Measurements from ENCODE around the gene VAPA.

Gene VAPA

DNA sequence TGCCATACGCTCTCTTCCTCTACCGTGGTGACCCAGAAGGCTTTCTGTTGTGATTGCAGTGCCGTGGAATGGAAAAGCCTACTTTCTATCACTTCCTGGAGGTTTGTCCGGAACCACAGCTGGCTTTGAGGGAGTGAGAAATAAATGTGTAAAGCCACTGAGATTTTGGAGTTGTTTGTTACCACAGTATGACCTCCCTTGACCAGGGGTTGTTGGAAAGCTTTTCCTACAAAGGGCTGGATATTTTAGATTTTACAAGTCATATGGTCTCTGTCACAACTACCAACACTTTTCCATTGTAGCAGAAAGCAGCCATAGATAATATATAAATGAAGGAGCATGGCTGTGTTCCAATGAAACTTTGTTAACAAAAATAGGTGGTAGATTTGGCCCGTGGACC, 70.3 kb downstream of the VAPA start:
- H3K27ac ChIP-seq: no peak overlapping the region
- no peak for TF ChIP-seq ZFX (IDR thresholded peaks at IDR 0.05; ENCODE audit: borderline replicate concordance)
- TF ChIP-seq, protein P1, sequence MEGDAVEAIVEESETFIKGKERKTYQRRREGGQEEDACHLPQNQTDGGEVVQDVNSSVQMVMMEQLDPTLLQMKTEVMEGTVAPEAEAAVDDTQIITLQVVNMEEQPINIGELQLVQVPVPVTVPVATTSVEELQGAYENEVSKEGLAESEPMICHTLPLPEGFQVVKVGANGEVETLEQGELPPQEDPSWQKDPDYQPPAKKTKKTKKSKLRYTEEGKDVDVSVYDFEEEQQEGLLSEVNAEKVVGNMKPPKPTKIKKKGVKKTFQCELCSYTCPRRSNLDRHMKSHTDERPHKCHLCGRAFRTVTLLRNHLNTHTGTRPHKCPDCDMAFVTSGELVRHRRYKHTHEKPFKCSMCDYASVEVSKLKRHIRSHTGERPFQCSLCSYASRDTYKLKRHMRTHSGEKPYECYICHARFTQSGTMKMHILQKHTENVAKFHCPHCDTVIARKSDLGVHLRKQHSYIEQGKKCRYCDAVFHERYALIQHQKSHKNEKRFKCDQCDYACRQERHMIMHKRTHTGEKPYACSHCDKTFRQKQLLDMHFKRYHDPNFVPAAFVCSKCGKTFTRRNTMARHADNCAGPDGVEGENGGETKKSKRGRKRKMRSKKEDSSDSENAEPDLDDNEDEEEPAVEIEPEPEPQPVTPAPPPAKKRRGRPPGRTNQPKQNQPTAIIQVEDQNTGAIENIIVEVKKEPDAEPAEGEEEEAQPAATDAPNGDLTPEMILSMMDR (IDR thresholded peaks at IDR 0.05): no peak

DNA sequence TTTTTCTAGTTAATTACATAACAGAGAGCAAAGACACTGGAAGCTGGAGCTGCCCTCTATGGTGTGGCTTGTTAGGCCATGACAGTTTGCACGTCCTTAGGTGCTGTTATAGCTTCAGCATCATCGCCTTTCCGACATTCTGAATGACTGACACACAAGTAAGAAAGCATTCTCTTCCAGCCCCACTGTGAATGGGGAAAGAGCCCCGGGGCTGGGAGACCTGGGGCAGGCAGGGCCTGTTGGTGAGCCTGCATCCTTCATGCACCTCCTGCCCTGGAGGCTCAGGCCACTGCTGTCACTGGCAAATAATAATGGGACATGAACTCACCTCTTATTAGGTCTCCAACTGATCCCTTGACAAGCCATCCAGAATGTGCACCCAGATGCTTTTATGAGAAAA, 71.8 kb downstream of the VAPA start:
- no peak for TF ChIP-seq ZFX (IDR thresholded peaks at IDR 0.05; ENCODE audit: borderline replicate concordance)
- TF ChIP-seq, protein P1 (IDR thresholded peaks at IDR 0.05): no peak
- H3K27ac ChIP-seq: no peak overlapping the region

DNA sequence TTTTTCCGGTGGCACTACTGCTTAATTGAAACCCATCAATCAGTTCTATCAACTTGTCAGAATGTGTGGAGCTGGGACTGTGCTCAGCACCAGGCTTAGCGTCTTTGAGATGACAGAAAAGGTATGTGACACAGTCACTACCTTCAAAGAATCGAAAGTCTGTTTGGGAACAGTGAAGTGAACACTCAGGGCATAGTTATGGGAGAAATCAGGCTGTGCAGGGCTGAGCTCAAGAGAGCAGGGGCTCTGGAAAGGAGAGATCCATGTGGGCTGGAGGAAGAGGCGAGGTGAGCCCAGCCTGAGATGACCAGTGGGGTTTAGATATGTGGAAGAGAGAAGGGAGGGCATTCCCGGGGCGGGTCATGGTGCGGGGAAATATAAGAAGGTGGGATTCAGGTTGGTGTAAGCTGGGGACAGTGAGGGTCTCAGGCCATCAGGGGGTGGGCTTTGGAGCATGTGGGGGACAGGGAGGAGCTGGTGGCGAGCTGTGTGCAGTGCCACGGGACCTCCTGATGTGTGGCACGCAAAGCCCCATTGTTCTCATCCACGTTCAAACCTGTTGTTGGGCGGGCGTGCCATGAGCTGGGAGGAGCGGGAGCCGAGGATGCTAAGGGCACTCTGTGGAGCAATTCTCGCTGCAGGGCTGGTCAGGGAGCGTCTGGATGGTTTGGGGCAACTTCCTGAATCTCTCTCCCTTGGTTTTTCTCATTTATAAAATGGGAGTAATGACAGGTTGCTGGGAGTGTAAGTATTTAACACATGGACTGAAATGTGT, 72.5 kb downstream of the VAPA start:
- no peak overlapping the region for H3K27ac ChIP-seq
- TF ChIP-seq, protein P1 (IDR thresholded peaks at IDR 0.05): no peak
- TF ChIP-seq ZFX (IDR thresholded peaks at IDR 0.05; ENCODE audit: borderline replicate concordance): no peak

DNA sequence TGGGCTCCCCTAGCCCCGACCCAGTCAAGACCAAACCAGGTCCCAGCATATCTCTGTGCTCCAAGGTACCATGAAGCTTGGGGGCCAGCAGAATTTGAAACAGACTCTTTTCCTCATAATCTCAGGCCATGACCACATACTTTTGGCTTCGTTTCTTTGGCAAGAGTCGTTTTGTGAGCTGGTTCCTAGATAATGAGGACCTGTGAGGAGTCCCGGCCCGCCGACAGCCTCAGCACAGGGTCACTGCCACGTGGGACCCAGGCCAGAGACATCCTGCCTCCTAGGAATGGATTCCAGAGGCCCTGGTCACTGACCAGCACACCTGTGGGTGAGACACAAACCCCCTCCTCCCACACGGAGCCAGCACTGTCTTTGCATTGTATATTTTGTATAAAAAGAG, 73.5 kb downstream of the VAPA start:
- TF ChIP-seq, protein P1 (IDR thresholded peaks at IDR 0.05): no peak
- no peak for TF ChIP-seq ZFX (IDR thresholded peaks at IDR 0.05; ENCODE audit: borderline replicate concordance)
- H3K27ac ChIP-seq: no peak overlapping the region

DNA sequence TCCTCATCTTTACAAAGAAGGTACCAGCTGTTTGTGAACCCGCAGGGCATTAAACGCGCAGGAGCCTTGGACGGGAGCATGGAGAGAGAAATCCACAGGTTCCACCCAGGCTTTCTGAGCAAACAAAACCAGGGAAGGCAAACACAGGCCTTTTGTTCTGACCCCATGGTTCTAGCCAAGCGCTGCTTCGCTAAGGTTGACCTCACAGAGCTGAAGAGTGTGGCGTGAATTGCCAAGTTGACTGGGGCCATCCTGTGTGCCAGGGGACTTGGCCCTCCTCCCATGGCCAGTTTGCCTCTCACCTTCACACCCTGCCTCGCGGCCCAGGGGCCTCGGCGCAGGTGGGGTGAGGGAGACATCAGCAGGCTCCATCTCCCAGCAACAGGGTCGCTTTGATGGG, 74.1 kb downstream of the VAPA start:
- TF ChIP-seq, protein P1 (IDR thresholded peaks at IDR 0.05): no peak
- no peak for TF ChIP-seq ZFX (IDR thresholded peaks at IDR 0.05; ENCODE audit: borderline replicate concordance)

DNA sequence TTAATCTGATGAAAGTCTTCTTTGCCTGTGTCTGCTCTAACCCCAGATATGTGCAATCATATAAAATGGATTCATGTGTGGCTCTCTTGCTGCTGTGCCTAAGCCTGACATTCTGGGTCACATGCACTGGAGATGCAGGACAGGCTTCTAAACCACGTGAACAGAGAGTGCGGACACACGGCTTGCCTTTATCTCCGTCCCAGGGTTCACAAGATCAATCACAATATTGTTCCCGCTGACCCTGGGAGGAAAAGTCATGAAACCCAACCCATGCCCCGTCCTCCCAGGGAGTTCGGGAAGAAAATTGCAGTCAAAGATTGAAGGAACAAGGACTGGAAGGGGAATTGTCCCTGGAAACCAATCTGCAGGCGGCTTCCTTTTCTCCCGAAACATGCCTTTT, 74.8 kb downstream of the VAPA start:
- TF ChIP-seq, protein P1 (IDR thresholded peaks at IDR 0.05): no peak
- TF ChIP-seq ZFX (IDR thresholded peaks at IDR 0.05; ENCODE audit: borderline replicate concordance): no peak
- H3K27ac ChIP-seq: no peak overlapping the region

More for the DNA sequence above, 74.1 kb downstream of the VAPA start:
- H3K27ac ChIP-seq: no peak overlapping the region

DNA sequence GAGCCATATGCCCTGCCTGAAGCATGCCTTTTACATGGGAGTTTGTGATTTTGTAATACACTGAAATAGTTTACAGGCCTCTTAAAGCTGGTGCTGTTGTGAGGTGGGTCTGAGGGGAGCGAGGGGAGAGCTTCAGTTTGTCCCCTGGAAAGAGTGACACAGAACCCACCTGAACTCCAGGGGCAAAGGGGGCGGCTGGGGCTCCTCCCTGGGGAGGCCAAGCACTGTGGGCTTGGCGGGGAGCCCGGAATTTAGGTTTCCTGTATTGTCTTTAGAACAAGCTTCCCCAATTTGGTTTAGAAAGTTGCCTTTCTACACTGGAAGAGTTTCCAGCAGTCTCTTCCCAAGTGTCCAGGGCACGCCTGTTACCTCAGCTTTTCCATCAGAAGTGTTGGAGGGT, 75.7 kb downstream of the VAPA start:
- no peak for TF ChIP-seq ZFX (IDR thresholded peaks at IDR 0.05; ENCODE audit: borderline replicate concordance)
- TF ChIP-seq, protein P1 (IDR thresholded peaks at IDR 0.05): no peak
- H3K27ac ChIP-seq: no peak overlapping the region

All from 22Rv1 (cell line).